ENCODE measurements around the gene PGM2L1.
"Not testable (repeated sequence)": the region's sequence is repeated elsewhere in the genome, so short reads cannot be mapped to it uniquely, and the experiment has no call there.

The PGM2L1 gene

DNA sequence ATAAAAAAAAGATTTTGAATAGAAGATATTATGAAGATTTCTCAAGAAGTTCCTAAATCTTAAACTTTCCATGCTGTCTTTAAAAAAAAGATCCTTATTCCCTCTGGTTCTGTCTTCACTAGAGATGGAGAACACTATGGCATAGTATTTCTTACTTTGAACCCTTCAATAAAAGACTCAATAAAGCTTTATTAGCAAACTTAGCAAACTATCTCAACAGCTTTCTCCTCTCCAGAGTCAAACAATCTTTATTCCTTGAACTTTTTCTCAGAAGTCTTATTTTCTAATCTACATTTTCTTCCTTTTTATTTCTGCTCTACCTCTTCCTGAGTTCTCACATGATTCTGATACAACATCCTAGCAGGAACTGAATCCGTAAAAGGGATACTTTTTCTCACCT is 65.0 kb downstream of the PGM2L1 start:
- no peak overlapping the region for H3K27ac ChIP-seq
- no peak for TF ChIP-seq CTCF (IDR thresholded peaks at IDR 0.05)

- TF ChIP-seq CTCF (IDR thresholded peaks at IDR 0.05) = no peak
- no peak for TF ChIP-seq ZFX (IDR thresholded peaks at IDR 0.05; ENCODE audit: borderline replicate concordance)
- no peak overlapping the region for H3K27ac ChIP-seq
Observed at GRCh38 chr11:74332291-74332690, 65.9 kb downstream of the PGM2L1 start.

- not testable (repeated sequence) for H3K27ac ChIP-seq
Observed at GRCh38 chr11:74331000-74331399, 67.2 kb downstream of the PGM2L1 start.

DNA sequence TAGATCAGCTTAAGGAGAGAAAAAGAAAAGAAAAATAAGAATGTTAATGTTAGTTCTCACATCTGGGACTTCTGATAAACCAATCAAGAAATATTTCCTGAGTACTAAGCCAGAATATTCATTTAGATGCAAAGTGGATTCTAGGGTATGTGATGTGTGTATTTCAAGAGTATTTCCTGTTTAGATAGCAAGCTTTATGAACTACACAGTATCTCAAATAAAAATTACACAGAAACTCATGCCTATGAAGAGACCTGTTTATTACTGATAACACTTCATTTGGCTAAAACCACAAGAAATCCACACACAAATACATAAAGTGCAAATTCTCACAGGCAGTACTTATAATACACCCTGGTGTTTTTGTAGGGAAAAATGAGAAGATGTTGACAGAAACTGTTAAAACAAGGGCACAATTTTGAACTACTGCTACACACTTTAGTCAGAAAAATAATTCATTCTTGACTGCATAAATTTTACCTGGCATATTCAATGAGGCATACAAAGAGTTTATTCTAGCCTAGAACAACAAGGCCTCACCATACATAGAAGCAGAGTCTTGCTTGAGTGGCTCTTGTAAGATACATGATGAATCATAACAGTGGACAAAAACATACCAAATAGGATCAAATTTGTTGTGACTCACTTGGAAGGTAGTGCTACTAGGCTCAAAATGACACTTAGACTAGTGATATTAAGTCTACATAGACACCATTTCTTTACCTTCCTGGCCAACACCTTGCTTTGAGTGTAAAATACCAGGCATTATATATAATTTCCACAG is 68.0 kb downstream of the PGM2L1 start:
- no peak overlapping the region for H3K27ac ChIP-seq

DNA sequence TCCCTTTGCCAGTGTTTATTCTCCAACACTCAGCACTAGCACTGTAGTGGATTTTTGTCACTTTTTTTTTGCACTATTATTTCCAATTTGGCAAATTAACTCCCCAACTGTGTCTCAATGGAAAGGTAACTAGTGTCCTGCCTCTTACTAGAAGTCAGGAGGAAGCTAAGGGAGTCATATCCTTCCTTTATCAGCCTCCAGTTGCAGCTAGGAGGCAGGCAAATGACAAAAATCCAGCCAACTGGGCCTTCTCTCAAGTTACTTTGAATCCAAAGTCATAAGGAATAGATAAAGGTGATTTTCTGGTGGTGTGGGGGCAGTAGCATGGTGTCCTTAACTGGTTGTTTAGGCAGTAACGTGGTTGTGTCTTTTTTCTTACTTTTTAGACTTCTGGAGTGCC is 71.2 kb downstream of the PGM2L1 start:
- no peak for TF ChIP-seq CTCF (IDR thresholded peaks at IDR 0.05)
- TF ChIP-seq ZFX (IDR thresholded peaks at IDR 0.05; ENCODE audit: borderline replicate concordance) = no peak
- H3K27ac ChIP-seq = no peak overlapping the region

More for the DNA sequence above, 68.0 kb downstream of the PGM2L1 start:
- no peak for TF ChIP-seq ZFX (IDR thresholded peaks at IDR 0.05; ENCODE audit: borderline replicate concordance)
- no peak for TF ChIP-seq CTCF (IDR thresholded peaks at IDR 0.05)

- TF ChIP-seq ZFX (IDR thresholded peaks at IDR 0.05; ENCODE audit: borderline replicate concordance) (no peak), CTCF (IDR thresholded peaks at IDR 0.05) (no peak)
- no peak overlapping the region for H3K27ac ChIP-seq
Observed at GRCh38 chr11:74326665-74327064, 71.6 kb downstream of the PGM2L1 start.

DNA sequence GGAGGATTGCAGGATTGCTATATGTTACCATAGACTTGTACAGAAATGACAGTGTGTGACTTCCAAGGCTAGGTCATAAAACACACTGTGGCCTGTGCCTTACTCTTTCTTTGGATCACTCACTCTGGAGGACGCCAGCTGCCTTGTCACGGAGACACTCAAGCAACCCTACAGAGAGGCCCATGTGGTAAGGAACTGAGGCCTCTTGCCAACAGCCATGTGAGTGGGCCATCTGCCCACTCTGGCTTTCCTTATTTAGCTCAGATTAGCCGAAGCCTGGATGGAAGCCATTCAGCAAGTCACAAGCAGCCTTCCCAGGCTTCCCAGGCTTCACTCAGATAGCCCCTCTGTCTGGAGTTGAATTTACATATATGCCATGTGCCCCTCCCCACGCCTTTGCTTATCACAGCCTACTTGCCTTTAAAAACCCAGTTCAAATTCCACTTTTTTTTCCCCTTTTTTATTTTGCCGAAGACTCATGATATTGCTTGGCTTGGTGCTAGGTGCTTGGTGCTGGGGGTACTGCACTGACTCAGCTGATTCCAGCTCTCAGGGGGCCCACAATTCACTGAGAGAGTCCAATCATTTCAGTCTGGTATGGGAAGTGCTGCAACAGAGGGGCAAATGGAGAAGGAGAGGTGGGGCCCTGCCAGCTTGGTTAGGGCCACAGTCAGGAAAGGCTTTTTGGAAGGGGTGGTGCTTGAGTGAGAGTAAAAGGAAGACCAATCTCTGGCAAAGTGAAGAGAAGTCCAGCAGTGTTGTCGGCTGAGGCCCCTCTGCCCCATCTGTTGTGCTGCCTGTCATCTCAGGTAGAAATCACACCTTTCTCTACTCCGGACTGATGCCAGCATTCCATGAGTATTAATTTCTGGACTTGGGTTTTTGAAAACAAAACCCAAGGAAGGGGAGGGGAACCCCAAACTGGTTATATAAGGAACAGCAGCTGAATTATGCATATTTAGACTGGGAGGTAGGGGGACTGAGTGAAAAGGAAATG is 72.3 kb downstream of the PGM2L1 start:
- H3K27ac ChIP-seq = no peak overlapping the region
- no peak for TF ChIP-seq ZFX (IDR thresholded peaks at IDR 0.05; ENCODE audit: borderline replicate concordance)
- no peak for TF ChIP-seq CTCF (IDR thresholded peaks at IDR 0.05)
